NK-92 (cell line): ENCODE data around the gene FBXO40.

Experiments used
- DNase-seq: peaks from one replicate; lab custom pipeline; 2025; ENCODE audit not compliant: unreplicated experiment; lab: John Stamatoyannopoulos, UW

Gene FBXO40

GRCh38 chr3:121619691-121620090 lies 26.5 kb downstream of the FBXO40 start:
- DNase-seq = no peak

GRCh38 chr3:121621491-121621890 lies 28.3 kb downstream of the FBXO40 start:
- no peak for DNase-seq

- DNase-seq = no peak
Observed at GRCh38 chr3:121624147-121624899, 31.1 kb downstream of the FBXO40 start.

GRCh38 chr3:121626495-121626894 lies 33.3 kb downstream of the FBXO40 start:
- DNase-seq = no peak

GRCh38 chr3:121627211-121627610 lies 34.0 kb downstream of the FBXO40 start:
- no peak for DNase-seq

- no peak for DNase-seq
Observed at GRCh38 chr3:121627622-121628021, 34.4 kb downstream of the FBXO40 start.

GRCh38 chr3:121629601-121630000 lies 36.4 kb downstream of the FBXO40 start:
- no peak for DNase-seq

GRCh38 chr3:121630355-121630754 lies 37.2 kb downstream of the FBXO40 start:
- DNase-seq = no peak

GRCh38 chr3:121637922-121638321 lies 44.7 kb downstream of the FBXO40 start:
- no peak for DNase-seq

GRCh38 chr3:121641127-121641526 lies 47.9 kb downstream of the FBXO40 start:
- DNase-seq = no peak

GRCh38 chr3:121642601-121643314 lies 49.6 kb downstream of the FBXO40 start:
- DNase-seq = no peak

GRCh38 chr3:121645054-121645453 lies 51.9 kb downstream of the FBXO40 start:
- no peak for DNase-seq

GRCh38 chr3:121648219-121648958 lies 55.2 kb downstream of the FBXO40 start:
- no peak for DNase-seq

- no peak for DNase-seq
Observed at GRCh38 chr3:121649645-121650044, 56.5 kb downstream of the FBXO40 start.

- no peak for DNase-seq
Observed at GRCh38 chr3:121651684-121652083, 58.5 kb downstream of the FBXO40 start.

GRCh38 chr3:121654493-121655385 lies 61.6 kb downstream of the FBXO40 start:
- DNase-seq = no peak

- DNase-seq = no peak
Observed at GRCh38 chr3:121658716-121659435, 65.7 kb downstream of the FBXO40 start.

- DNase-seq = no peak
Observed at GRCh38 chr3:121659586-121659985, 66.4 kb downstream of the FBXO40 start.

GRCh38 chr3:121660356-121661171 lies 67.4 kb downstream of the FBXO40 start, which contains the start of gene HCLS1:
TSS of gene HCLS1 (minus strand) at chr3:121660903. CDS start at chr3:121658347, 2,556 bp downstream.
- DNase-seq = no peak
